ENCODE measurements around the gene NRDC.

- TF ChIP-seq CTCF (IDR thresholded peaks at IDR 0.05) (no peak), EP300 (IDR thresholded peaks at IDR 0.05) (no peak), POLR2AphosphoS5 (IDR thresholded peaks at IDR 0.05) (no peak)
These were observed 48.5 kb upstream of the NRDC start for GRCh38 chr1:51927029-51927428.
